HG03060 (cell line): ENCODE results near the gene DGKG.
A peak's percentile ranks its signal among the peaks of the same experiment; 100 is the strongest.

Experiments used
- ATAC-seq: cut with Tn5 transposase; IDR thresholded peaks from one replicate; pipeline ENCODE4 v1.9.1; 2021; ENCODE audit warnings: low read depth, moderate number of reproducible peaks; ENCODE audit not compliant: unreplicated experiment

Gene DGKG

DNA sequence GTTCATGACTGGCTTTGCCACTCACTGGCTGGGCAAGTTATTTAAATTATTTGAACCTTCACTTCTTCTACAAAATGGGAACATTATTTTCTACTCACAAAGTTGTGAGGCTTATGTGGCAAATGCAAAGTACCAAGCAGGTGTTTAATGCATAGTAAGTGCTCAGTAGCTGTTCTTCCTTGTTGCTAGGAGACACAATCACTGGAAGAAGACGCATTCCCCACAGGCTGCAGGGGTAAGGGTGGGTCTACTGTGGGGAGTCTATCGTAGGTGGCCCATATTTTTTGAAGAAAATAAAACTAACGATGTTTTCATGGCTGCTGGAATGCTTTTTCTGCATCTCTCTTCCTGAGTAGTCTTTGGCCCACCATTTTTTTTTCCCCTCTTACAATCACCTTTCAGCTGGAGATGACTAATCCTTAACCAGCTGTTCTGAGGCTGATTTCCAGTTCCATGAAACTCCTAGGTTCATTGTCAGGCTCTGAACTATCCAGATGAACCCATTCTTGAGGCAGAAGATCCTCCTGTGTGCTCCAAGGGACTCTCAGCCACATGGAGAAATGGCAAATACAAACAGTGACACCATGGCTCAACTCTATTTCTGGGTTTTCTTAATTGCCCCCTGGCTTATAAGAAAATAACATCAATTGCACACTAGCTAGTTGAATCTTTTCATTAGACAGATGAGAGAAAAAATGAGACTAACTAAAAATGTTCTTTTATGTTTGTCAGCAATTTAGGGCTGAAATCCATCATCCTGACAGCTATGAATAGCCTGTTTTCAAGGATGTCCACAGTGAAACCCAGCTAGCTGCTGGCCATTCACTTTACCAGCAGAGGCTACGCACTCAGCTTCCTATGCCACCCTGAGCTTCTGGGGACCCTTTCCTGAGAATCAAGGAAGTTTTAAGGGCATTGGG, 144.9 kb downstream of the DGKG start:
- ATAC-seq, result peak; percentile 9

DNA sequence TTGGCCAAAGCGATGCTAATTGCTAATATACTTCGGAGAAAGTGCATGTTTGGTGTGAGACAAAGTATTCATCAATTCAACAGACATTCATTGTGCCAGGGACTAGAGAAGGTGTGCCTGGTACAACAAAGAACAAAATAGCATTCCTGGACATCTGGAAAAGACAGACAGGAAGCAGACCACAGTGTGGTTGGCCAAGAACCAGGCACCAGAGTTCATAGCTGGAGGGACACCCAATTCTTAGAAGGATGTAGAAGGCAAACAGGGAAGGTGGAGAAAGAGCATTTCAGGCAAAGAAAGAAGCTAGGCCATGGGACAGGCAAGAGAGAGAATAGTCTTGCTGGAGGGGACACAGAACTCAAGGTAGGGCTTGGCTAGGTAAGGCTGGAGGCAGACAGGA, 147.4 kb downstream of the DGKG start:
- no peak for ATAC-seq

DNA sequence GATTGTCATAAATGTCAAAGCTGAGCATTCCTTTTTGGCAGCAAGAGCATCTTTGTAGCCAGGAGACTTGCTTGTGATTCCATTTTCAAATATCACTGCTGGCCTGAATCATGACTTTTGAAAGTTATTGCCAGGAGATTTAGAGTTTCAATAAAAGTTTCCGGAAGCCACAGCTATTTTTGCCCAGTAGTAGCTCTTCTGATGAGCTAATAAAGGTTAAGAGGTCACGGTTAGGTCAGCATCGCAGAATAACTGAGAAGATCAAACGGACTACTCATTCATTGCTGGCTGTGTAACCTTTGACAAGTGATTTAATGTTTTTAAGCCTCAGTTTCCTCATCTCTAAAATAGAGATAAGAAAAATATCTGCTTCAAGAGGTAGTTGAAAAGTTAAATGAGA, 148.1 kb downstream of the DGKG start:
- no peak for ATAC-seq

DNA sequence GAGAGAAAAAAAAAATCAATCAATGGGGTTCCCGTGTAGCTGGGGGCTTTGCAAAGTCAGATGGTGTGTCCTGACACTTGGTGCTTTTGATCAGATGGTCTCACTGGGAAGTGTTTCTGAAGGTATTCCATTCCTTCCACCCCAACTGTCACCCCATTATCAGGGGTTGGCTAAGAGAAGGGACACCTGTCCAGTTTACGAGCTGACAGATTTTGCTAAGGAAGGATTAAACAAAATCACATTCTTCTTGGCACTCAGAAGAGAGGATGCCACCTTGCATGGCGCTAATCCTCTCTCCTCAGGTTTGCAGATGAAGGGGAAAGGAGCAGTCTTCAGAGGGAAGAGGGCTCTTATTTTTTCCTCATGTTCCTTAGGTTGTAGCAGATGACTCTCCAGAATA, 149.4 kb downstream of the DGKG start:
- ATAC-seq, result no peak

DNA sequence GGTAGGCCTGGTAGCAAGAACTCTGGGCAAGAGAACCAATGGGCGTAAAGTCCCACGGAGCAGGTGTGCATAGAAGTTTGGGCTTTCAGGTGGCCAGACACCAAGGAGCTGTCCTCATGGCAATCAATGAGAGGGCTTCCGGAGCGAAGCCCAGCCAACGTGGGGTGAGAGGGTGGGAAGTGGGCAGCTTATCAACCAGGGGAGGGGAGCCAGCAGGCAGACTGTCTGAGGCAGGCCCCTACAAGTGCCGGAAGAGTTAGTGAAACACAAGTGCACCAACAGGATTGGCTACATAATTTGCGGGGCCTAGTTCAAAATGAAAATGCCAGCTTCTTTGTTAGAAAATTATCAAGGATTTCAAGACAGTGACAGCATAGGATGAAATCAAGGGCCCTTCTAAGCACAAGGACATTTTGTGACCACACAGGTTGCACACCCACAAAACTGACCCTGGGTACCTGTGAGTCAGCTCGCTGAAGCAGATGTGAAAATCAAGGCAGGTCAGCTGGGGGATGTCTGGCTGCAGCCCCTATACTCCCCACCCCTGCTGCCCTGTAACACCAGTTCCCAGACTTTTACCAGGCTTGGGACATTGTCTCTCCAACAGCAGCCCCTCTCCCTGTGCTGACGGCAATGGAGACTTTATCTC, 151.1 kb downstream of the DGKG start:
- ATAC-seq, result no peak

DNA sequence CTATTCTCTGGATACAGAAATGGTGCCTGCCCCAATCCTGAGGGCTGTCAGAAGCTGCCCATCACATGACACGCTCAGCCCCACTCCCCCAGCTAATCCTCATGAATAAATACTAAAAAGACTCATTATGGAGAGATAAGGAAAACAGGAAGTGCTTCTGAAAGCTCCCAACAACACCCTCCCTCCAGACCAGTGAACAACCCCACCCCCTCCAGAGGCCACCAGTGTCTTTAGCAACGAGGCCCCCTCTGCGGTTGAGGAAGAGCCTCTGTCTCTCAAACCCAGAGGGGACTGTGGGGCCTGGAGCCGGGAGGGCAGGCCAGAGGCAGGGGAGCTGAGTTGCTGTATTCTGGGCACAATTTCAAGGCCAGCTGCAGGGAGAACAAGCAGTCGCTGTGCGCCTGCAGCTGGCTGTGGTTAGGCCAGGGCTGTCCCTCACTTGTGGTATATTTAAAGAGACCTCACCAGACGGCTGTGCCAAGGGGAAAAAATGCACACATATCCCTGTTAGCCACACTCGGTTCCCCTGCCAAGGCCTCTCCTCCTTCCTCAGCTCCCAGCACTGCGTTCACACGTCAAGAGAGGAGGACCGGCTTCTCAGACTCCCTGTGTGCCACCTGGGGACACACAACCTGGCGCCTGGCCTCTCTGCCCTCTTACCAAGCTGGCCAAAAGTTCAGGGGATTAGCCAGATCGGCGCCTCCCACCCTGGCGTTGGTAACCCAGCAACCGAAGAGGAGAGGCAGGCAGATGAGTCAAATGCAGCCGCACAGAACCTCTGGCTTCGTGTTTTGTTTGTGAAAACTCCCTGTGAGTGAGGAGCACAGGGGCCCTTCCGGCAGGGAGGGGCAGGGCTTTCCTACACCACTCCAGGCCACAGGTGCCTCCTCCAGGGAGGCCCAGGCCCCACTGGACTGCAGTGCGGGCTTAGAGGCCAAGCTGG, 152.0 kb downstream of the DGKG start:
- no peak for ATAC-seq

DNA sequence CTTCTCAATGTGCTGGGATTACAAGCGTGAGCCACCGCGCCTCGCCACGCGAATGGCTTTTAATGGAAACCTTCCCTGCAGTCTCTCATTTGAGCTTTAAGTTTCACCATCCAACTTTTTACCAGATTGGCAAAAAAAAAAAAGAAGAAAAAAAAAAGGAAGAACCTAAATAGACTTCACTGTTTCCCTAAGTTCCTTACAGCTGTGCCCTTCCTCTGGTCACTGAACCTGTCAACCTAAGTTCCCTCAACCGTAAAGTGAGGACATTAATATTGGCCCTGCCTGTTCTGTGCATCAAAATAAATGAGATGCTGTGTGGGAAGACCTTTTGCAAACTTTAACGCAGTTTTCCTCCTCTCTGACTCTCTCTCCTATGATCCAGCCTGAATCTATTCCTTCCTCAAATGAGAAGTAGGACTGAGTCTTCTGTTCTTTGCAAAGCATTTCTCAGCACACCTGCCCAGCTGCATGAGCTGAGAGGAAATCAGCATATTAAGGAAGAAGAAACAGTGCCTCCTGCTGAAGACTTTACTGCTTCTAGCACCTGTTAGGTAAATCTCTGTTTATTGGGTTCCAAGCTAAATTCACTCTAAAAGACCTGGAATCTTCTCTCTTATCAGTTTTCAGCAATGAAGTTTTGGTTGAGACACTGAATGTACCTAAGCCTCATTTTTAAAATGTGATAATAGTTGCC, 153.6 kb downstream of the DGKG start:
- ATAC-seq, result no peak

DNA sequence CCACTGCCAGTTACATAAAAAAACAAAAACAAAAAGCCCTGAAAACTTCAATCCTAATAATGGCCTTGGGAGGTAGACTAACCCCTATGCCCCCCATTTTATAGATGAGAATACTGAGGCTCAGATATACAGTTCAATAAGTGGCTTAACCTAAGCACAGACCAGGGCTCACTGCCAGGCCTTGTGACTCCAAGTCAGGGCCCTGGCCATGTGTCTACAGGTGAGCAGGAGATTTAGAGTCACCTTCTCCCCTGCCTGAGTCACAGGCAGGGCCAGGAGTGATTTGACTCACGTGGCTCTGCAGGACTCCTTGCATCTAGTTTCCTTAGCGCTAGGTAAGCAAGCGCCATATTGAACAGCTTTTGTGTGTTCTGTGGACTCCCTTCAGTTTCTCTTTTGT, 154.5 kb downstream of the DGKG start:
- ATAC-seq, result no peak

DNA sequence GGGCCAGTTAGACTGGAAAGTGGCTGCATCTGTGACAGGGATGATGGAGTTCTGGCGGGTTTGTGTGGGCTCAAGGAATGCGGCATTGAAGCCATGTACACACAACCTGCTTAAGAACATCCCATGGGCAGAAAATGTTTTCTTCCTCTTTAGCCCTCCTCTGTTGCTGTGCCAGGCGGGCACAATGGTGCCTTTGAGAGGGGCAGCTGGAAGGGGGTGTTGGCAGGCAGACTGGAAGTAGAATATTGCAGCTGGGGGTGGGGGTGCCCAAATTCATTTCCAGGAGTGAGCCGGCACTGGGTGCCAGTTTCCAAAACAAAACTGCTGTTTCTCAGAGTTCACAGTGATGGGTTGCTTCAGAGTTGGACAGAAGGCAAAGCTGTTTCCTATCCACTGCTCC, 161.3 kb downstream of the DGKG start:
- no peak for ATAC-seq

DNA sequence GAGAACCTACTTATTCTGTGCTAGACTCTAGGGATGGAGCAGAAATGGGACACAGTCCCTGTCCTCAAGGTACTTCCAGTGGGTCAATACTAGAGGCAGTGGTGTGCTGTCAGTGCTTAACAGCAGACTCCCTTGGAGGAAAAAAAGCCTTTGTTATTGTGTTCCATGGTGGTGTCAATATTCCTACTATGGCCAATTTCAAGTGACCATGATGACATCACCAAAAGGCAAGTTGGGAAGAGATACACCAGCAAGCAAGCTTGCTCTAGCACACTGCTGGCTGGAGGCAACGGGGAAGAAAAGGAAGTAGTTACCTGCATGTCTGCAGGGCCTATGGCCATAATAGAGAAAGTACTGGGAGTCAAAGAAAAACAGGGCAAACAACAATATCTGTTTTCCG, 163.6 kb downstream of the DGKG start:
- no peak for ATAC-seq

DNA sequence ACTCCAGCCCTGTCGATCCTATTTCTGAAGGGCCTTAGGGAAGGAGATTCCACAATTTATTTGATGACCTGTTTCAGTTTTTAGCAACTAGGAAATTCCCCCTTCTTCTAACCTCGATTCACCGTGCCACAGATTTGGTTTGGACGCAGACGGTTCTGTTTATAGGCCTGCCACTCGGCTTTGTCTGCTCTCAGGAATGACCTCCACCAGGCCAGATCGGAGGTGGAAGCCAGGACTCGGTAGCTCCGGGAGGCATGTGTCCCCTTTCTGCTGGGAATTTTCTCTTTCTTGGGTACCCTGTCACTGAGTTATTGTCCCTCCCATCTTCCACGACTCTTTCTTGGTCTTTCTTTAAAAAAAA, 167.6 kb downstream of the DGKG start:
- no peak for ATAC-seq

DNA sequence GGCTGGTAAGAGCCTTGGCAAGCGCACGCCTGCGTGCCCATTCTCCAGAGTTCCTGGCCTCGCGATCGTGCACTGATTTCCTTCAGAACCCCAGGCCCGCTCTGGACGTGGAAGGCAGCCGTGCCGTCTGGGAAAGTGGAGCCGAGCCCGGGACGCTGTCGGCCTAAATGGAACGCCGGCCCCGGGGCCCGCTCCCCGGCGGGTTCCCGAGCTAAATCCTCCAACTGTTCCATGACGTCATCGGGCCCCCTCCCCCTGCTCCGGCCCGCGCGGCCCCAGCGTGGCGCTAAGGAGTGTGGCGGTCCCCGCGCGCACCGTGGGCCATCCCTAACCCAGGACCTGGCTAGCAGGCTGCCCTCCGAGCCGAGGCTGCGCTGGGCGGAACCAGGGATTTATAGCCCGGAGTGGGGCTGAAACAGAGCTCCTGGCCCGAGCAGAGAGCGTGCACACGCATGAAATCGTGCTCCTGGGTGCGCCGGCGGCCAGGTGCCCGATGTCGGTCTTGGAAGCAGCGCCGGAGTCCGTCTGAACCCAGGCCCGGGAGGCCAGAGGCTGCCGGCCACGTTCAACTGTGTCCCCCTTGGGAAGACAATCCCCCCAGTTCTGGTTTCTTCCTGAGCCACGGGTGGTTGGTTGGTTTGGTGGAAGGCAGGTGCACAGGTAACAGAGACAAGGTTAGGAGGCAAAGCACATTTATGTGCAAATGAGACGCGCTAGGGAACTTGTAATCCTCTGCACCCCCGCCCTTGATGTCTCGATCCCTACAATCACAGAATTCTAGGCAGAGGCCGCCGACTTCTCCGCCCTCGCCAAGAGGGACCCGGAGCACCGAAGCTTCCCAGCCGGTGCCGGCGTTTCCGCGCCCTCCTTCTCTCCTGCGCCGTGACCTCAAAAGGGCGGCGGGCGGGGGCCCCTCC, 168.2 kb downstream of the DGKG start:
- ATAC-seq, result no peak

DNA sequence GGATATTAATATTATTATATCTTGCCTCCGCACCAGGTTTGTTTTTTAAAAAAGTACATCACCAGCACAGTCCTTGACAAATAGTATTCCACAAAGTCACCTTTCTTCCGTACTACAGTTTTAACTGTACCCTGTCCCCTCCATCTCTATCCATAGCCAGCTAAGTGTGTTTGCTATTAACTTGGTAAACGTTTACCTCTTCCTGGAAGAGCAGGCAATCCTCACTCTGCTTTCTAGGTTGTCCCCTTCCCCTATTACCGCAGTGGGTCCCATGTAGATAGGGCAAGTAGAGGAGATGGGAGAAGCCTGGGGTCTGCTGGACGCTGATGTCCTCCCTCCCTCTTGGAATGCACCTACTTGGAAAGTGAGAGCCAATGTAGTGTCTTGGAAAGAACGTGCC, 169.2 kb downstream of the DGKG start:
- ATAC-seq, result no peak

DNA sequence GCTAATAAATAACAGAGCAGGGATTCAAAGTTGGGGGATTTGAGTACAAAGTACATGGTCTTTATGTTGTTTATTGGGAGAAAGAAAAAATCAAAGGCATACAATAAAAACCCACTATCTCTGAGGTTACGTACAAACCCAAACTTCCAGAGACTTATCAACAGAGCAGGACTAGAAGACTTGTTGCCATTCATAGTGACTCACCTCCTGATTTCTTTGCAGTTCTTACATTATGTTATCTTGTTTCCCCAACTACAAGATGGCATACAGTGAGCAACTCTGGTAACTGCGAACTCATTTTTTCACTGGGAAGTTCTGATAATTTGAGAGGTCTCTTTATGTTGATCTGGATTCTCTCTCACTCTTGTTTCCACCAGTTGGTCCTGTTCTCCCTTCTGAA, 172.5 kb downstream of the DGKG start:
- no peak for ATAC-seq

DNA sequence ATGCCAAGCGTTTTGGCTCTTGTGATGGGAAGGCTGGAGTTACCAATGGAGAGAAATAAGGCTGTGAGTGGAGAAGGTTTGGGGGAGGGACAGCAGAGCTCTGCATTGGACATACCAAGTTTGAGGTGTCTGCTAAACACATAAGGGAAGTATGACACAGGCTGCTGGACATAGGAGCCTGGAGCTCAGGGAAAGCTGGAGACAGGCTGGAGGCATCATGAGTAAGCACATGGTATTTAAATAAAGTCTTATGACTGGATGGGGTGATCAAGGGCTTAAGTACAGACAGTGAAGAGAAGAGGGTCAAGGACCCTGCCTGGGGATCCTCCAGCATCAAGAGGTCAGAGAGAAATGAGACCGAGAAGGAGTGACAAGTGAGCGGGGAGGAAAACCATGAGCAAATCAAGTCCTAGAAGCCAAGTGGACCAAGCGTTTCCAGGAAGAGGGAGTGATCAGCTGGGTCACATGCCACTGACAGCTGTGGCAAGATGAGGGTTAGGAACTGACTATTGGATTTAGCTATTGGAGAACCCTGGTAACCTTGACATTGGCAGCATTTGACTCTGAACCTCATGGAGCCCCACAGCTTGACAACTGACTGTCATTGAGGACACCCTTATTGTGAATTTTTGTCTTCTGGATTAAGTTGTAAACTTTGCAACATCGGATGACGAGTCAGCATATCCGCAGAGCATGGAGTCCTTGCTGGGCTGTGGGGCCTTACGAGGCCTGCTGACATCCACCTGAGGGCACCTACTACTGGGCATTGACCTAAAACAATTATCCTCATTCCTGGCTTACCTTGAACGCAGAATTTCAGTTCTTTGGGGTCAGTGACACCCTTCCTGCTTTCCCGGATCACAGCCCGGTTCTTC, 174.4 kb downstream of the DGKG start:
- ATAC-seq, result no peak

DNA sequence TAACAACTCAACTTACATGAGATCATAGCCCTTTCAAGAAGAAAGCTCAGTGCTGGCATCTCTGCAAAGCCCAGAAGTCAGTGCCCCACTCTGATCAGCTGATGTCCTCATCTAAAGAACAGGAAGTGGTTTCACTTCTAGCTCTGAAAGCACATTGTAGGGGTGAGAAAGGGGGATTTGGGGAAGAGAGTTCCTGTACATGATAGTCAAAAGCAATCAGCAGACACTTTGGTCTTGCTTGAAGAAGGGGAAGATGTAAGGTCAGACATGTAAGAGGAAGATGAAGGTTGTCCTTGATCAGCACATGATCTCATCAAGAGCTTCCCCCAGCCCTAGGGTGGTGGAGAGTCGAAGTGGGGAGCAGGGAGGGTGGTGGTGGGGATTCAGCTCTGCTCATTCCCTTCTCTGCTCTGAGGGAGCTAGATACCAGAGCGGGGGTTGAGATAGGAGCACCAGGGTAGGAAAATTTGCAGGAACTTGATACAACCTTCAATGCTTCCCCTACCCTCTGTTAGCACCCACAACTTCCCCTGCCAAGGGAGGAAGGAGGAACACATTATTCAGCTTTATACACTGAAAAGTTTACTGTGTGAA, 176.7 kb downstream of the DGKG start:
- ATAC-seq, result no peak

DNA sequence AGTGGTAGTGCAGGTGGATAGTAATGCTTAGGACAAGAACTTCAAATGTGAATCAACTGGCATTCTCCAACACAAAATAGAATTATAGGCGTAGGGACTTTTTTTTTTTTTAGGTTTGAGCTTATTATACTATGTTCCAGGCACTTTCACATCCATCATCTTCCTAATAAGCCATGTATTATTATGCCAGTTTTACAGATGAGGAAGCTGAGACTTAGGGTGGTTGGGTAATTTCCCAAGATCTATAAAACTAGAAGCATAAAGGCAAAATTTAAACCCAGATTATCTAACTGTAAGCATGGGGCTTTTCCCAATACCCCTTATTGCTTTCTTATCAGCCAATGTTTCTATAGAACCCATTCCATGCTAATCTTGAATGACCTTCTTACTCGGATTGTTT, 178.0 kb downstream of the DGKG start:
- no peak for ATAC-seq

DNA sequence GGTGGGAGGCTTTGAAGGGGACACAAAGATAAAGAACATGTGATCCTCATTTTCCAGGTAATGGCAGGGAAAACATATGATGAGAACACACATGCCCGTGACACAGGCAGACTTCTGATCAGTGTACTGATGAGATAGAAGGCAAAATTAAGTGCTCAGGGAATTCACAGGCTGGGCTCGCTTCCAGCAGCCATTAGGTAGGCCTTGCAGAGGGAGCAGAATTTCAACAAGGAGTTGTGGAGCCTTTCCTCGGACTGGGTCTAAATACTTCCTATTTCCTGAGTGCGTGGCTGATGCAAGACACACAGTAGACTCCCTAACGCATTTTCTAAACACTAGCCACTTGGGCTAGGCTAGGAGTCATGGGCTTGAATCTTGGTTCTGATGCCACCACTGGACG, 179.2 kb downstream of the DGKG start:
- ATAC-seq, result no peak
